Nephron (organoid): Measurements from ENCODE around the gene TOB1.

Experiments used
- H3K27ac Mint-ChIP-seq, 3 experiments: 2 replicates each; pipeline ENCODE4 v1.8.0; 2020; ENCODE audit warnings: mixed read lengths in 3 of 3, mild to moderate bottlenecking in 2 of 3, moderate library complexity in 1 of 3
- H3K27me3 Mint-ChIP-seq: 2 replicates; pipeline ENCODE4 v1.8.0; 2021; ENCODE audit warnings: low read depth, mild to moderate bottlenecking, moderate library complexity, mixed read lengths
- H3K36me3 Mint-ChIP-seq: 2 replicates; pipeline ENCODE4 v1.8.0; 2020; ENCODE audit warnings: low read depth, mixed read lengths
- H3K4me1 Mint-ChIP-seq: 2 replicates; pipeline ENCODE4 v1.8.0; 2020; ENCODE audit warnings: mixed read lengths
- H3K4me3 Mint-ChIP-seq, 3 experiments: 2 replicates each; pipeline ENCODE4 v1.8.0; 2020; ENCODE audit warnings: mild to moderate bottlenecking in 3 of 3, mixed read lengths in 3 of 3, moderate library complexity in 2 of 3
- H3K9me3 Mint-ChIP-seq: 2 replicates; pipeline ENCODE4 v1.8.0; 2020; ENCODE audit warnings: mixed read lengths
- CTCF ChIP-seq, 3 experiments: fragments of 200-600 bp; sonication (generic); IDR thresholded peaks; one replicate each; pipeline ENCODE4 v1.5.0; 2021; ENCODE audit warnings: antibody characterized with exemption in 3 of 3; ENCODE audit not compliant: unreplicated experiment in 3 of 3

Gene TOB1

GRCh38 chr17:50841277-50841948 lies 24.7 kb downstream of the TOB1 start:
- Mint-ChIP-seq H3K4me3 (no peak overlapping the region), H3K27ac (peak overlapping the region; percentile 48 to 89 (median 80)), H3K4me1 (peaks cover 14% of the 10 kb centered on the region), H3K27me3 (peaks cover 10% of the 10 kb centered on the region), H3K36me3 (no peaks in the 10 kb centered on the region), H3K9me3 (no peaks in the 10 kb centered on the region)
- TF ChIP-seq CTCF (IDR thresholded peaks at IDR 0.05; ENCODE audit: unreplicated experiment in 3 of 3), result no peak

- Mint-ChIP-seq H3K4me3 (no peak overlapping the region), H3K36me3 (no peaks in the 10 kb centered on the region), H3K27ac (no peak overlapping the region), H3K9me3 (no peaks in the 10 kb centered on the region), H3K4me1 (peaks cover 16% of the 10 kb centered on the region), H3K27me3 (peaks cover 11% of the 10 kb centered on the region)
- TF ChIP-seq CTCF (IDR thresholded peaks at IDR 0.05; ENCODE audit: unreplicated experiment in 3 of 3), result no peak
Observed at GRCh38 chr17:50840311-50840851, 25.8 kb downstream of the TOB1 start.

GRCh38 chr17:50839591-50840310 lies 26.4 kb downstream of the TOB1 start:
- no peak for TF ChIP-seq CTCF (IDR thresholded peaks at IDR 0.05; ENCODE audit: unreplicated experiment in 3 of 3)
- Mint-ChIP-seq H3K4me3 (no peak overlapping the region), H3K9me3 (no peaks in the 10 kb centered on the region), H3K36me3 (no peaks in the 10 kb centered on the region), H3K27ac (peak overlapping the region in 1 of 3 experiments; percentile 89), H3K4me1 (peaks cover 17% of the 10 kb centered on the region), H3K27me3 (peaks cover 13% of the 10 kb centered on the region)

- H3K4me3 Mint-ChIP-seq, result no peak overlapping the region
Observed at GRCh38 chr17:50837980-50838954, 27.9 kb downstream of the TOB1 start.

More at GRCh38 chr17:50837980-50838954, 27.9 kb downstream of the TOB1 start:
- Mint-ChIP-seq H3K27ac (peak overlapping the region; percentile 46 to 89 (median 61)), H3K36me3 (no peaks in the 10 kb centered on the region), H3K9me3 (no peaks in the 10 kb centered on the region), H3K4me1 (peaks cover 32% of the 10 kb centered on the region), H3K27me3 (peaks cover 19% of the 10 kb centered on the region)
- TF ChIP-seq CTCF (IDR thresholded peaks at IDR 0.05; ENCODE audit: unreplicated experiment in 3 of 3), result no peak
